Purkinje cell (primary cell): Measurements from ENCODE around the gene PACSIN2. TPM values are rescaled to one million over a fixed set of nuclear protein-coding genes. Genes with fewer than 3 reads are reported as not detected.

Source experiments
- polyA plus RNA-seq: library from polyadenylated mRNA; unstranded; fragments of >200 nt; fragmentation: Nextera tagmentation; gene quantifications from 2 replicates; pipeline ENCODE4 v1.2.1, GENCODE V29; 2014

Gene PACSIN2, protein sequence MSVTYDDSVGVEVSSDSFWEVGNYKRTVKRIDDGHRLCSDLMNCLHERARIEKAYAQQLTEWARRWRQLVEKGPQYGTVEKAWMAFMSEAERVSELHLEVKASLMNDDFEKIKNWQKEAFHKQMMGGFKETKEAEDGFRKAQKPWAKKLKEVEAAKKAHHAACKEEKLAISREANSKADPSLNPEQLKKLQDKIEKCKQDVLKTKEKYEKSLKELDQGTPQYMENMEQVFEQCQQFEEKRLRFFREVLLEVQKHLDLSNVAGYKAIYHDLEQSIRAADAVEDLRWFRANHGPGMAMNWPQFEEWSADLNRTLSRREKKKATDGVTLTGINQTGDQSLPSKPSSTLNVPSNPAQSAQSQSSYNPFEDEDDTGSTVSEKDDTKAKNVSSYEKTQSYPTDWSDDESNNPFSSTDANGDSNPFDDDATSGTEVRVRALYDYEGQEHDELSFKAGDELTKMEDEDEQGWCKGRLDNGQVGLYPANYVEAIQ
- 22.6 and 33.4 TPM in 2 replicates for polyA plus RNA-seq

GRCh38 chr22:43014869-43015676 lies at the start of gene PACSIN2:
PACSIN2 (minus strand) TSS chr22:43015149; CDS start chr22:42912080, 103,069 bp downstream.

DNA sequence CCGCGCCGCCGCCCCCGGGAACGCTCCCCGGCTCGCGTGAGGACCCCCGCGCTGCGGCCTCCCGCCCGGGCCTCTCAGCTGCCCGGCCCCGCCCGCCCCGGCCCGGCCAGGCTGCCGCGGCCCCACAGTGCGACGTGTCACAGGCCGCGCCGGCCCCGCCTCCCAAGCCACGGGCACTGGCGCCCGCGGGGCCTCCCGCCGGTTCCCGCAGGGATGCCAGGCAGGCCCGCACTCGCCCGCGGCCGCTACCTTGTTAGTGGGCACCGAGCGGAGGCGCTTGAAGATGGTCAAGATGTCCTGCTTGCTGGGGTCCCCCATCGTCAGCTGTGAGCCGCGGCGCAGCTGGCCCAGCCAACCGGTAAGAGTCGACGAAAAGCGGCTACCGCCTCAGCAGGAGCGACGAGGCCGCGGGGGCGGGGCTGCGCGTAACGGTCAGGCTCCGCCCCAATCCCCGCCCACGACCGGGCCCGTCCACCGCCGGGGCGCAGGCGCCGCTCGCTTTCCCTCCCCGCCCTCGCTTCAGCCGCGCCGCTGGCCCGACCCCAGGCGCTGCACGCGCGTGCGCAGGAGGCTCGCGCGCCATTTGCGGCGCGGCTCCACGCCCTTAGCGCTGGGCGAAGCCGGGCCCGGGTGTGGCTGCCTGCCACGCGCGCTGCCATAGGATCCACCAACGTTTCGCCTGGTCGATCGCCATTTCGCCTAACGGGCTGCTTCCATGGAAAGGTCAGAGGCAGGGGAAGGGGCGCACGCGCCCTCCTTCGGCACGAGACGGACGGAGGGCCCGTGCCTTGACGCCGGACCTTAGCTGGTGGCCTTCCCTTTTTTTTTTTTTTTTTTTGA lies 157.9 kb downstream of the PACSIN2 start, which contains the start of gene ARFGAP3:
TSS of gene ARFGAP3 (minus strand) at position 409 of the 840 bp plus-strand sequence. CDS start at position 318, 91 bp downstream.

Other genes starting within 250 kb of the PACSIN2 start
- gene ARFGAP3, start 157.9 kb downstream of the PACSIN2 start, polyA plus RNA-seq, result 36.6 and 48.8 TPM in 2 replicates
- 2.3 and 3.8 TPM in 2 replicates for gene TTLL1, start 74.2 kb upstream of the PACSIN2 start, polyA plus RNA-seq
- not detected in 2 replicates for gene BIK, start 95.6 kb upstream of the PACSIN2 start, polyA plus RNA-seq
- gene MCAT, start 128.2 kb upstream of the PACSIN2 start, polyA plus RNA-seq, result 11.2 and 16.9 TPM in 2 replicates
- gene TSPO, start 136.4 kb upstream of the PACSIN2 start, polyA plus RNA-seq, result 0.97 and 2.9 TPM in 2 replicates
- gene TTLL12, start 172.0 kb upstream of the PACSIN2 start, polyA plus RNA-seq, result 0.76 and 1.3 TPM in 2 replicates